K562 (cell line): Measurements from ENCODE around the gene MB21D2. TPM values are rescaled to one million over a fixed set of nuclear protein-coding genes. Genes with fewer than 3 reads are reported as not detected.

Source experiments
- ATAC-seq: fragments of 200-7000 bp; cut with Tn5 transposase; 3 replicates; pipeline ENCODE4 v1.9.1; 2020; ENCODE audit warnings: moderate library complexity
- BruUV-seq: library from RNA; stranded (reverse); fragments of 400-500 nt; replicated peaks from 2 replicates; lab custom pipeline; 2021; lab: Mats Ljungman, UMichigan
- CTCF ChIA-PET: fragments of 300-600 bp; formaldehyde crosslinking; extraction: SDS; loops from one replicate; lab custom pipeline; 2021; ENCODE audit warnings: low intra/inter-chr PET ratio; lab: Yijun Ruan, JAX
- POLR2A ChIA-PET: fragments of 300-600, 350-650 bp; sonication (Branson Sonifier 250); formaldehyde crosslinking; extraction: SDS; loops from one replicate; lab custom pipeline; 2021; ENCODE audit warnings: antibody characterized with exemption, inconsistent platforms; lab: Yijun Ruan, JAX
- DNase-seq, 4 experiments: peaks; one replicate each; pipeline versions ENCODE4 v3.0.0 to v3.0.0-alpha.2; 2011 to 2018; ENCODE audit warnings: low spot score in 3 of 4, mixed read lengths in 3 of 4; ENCODE audit errors: extremely low read depth in 1 of 4
- FAIRE-seq: peaks from 2 replicates; lab custom pipeline; 2011; peaks lifted over from hg19 to GRCh38; lab: Jason Lieb, UNC
- H2AFZ ChIP-seq: 2 replicates; pipeline ENCODE4 v1.6.0; 2011; ENCODE audit warnings: low read depth, low read length, control low read depth, inconsistent platforms
- H3K27ac ChIP-seq: fragments of 200-600 bp; 3 replicates; pipeline ENCODE4 v1.8.0; 2011; ENCODE audit warnings: low read depth, mild to moderate bottlenecking, control low read depth, inconsistent platforms, low read length, moderate library complexity, mixed read lengths; ENCODE audit errors: extremely low read depth
- H3K27me3 ChIP-seq, 2 experiments: fragments of 300-600 bp in 1 of 2; 2 replicates in 1 of 2; 3 replicates in 1 of 2; pipeline versions ENCODE4 v1.6.0 to v1.8.0; 2011; ENCODE audit warnings: inconsistent platforms in 2 of 2, low read length in 2 of 2, mild to moderate bottlenecking in 1 of 2, mixed read lengths in 1 of 2, moderate library complexity in 1 of 2; ENCODE audit not compliant: control insufficient read depth in 2 of 2, insufficient read depth in 2 of 2
- H3K36me3 ChIP-seq: fragments of 300-600 bp; 3 replicates; pipeline ENCODE4 v1.8.0; 2011; ENCODE audit warnings: mild to moderate bottlenecking, low read length, inconsistent platforms; ENCODE audit not compliant: control insufficient read depth, insufficient read depth
- H3K4me1 ChIP-seq, 2 experiments: fragments of 200-600 bp in 1 of 2; replicated peaks in 1 of 2; 2 replicates in 1 of 2; 3 replicates in 1 of 2; pipeline versions ENCODE4 v1.5.1 to v1.8.0; 2011; ENCODE audit warnings: inconsistent platforms in 2 of 2, low read length in 2 of 2, mild to moderate bottlenecking in 1 of 2, mixed read lengths in 1 of 2, moderate library complexity in 1 of 2; ENCODE audit not compliant: control insufficient read depth in 2 of 2, insufficient read depth in 2 of 2
- H3K4me2 ChIP-seq: 2 replicates; pipeline ENCODE4 v1.6.1; 2011; ENCODE audit warnings: low read length, control low read depth, inconsistent platforms, mixed read lengths; ENCODE audit not compliant: insufficient read depth
- H3K4me3 ChIP-seq: fragments of 200-600 bp; sonication (generic), shearing (Covaris generic); 2 replicates; pipeline ENCODE4 v1.5.1; 2016; ENCODE audit warnings: control low read depth, inconsistent platforms
- H3K79me2 ChIP-seq: fragments of 200-600 bp; 3 replicates; pipeline ENCODE4 v1.8.0; 2011; ENCODE audit warnings: low read length, inconsistent platforms; ENCODE audit not compliant: control insufficient read depth, insufficient read depth
- H3K9ac ChIP-seq, 2 experiments: 2 replicates each; pipeline versions ENCODE4 v1.6.0 to v1.6.1; 2011; ENCODE audit warnings: low read depth in 2 of 2, low read length in 2 of 2, control low read depth in 1 of 2, inconsistent platforms in 1 of 2, mild to moderate bottlenecking in 1 of 2, mixed read lengths in 1 of 2; ENCODE audit not compliant: insufficient read depth in 1 of 2
- H3K9me1 ChIP-seq: one replicate; pipeline ENCODE4 v1.6.0; 2011; ENCODE audit warnings: inconsistent platforms, mild to moderate bottlenecking, low read length, moderate library complexity; ENCODE audit not compliant: control insufficient read depth, insufficient read depth
- H3K9me3 ChIP-seq: replicated peaks from 2 replicates; pipeline ENCODE4 v1.5.1; 2011; ENCODE audit warnings: low read depth, low read length, inconsistent platforms; ENCODE audit not compliant: control insufficient read depth, insufficient read depth
- H4K20me1 ChIP-seq: replicated peaks from 2 replicates; pipeline ENCODE4 v1.6.1; 2011; ENCODE audit warnings: low read length, inconsistent platforms, mixed read lengths; ENCODE audit not compliant: control insufficient read depth, insufficient read depth
- FOXJ3 ChIP-seq: sonication (generic); formaldehyde crosslinking; IDR thresholded peaks from 2 replicates; pipeline ENCODE4 v1.4.0; 2020; ENCODE audit warnings: mild to moderate bottlenecking, missing genetic modification reagents
- MYNN ChIP-seq, 2 experiments: sonication (generic); formaldehyde crosslinking in 1 of 2; IDR thresholded peaks; 2 replicates each; pipeline versions ENCODE4 v1.5.0 to v1.6.1; 2016 to 2020; ENCODE audit warnings: antibody characterized with exemption in 1 of 2, missing genetic modification reagents in 1 of 2
- NCOR1 ChIP-seq: fragments of 450-650 bp; IDR thresholded peaks from 2 replicates; pipeline ENCODE4 v1.6.1; 2016; ENCODE audit warnings: mild to moderate bottlenecking, moderate library complexity
- STAT5B ChIP-seq: fragments of 250-450 bp; sonication (Bioruptor Pico); IDR thresholded peaks from 2 replicates; pipeline ENCODE4 v1.8.0; 2021; ENCODE audit warnings: mild to moderate bottlenecking, inconsistent platforms
- ZBTB49 ChIP-seq: sonication (generic); formaldehyde crosslinking; IDR thresholded peaks from 2 replicates; pipeline ENCODE4 v1.8.0; 2022; ENCODE audit warnings: missing genetic modification reagents, mild to moderate bottlenecking, borderline replicate concordance
- ZNF280A ChIP-seq: fragments of 450-650 bp; IDR thresholded peaks from 2 replicates; pipeline ENCODE4 v1.6.1; 2018; ENCODE audit warnings: mild to moderate bottlenecking, low read depth; ENCODE audit not compliant: partially characterized antibody
- ZNF407 ChIP-seq: fragments of 450-650 bp; IDR thresholded peaks from 2 replicates; pipeline ENCODE4 v1.6.1; 2016; ENCODE audit warnings: low read depth
- ZNF766 ChIP-seq: fragments of 200-800 bp; sonication (Bioruptor generic); conservative IDR thresholded peaks from 2 replicates; pipeline ENCODE4 v1.6.1; 2016; ENCODE audit warnings: missing genetic modification characterization, missing compliant biosample characterization
- WGBS: fragments of 100-300 bp; shearing (Covaris generic); methylation state at CpG from one replicate; pipeline ENCODE4 v1.1.6; 2016; ENCODE audit warnings: low coverage, mixed read lengths; ENCODE audit not compliant: insufficient coverage; ENCODE audit errors: missing lambda C conversion rate; 5-methylcytosine and 5-hydroxymethylcytosine counted together
- in situ Hi-C: fragments of 300-500 bp; cut with MboI; formaldehyde crosslinking; loops from 4 replicates; pipeline ENCODE4 v1.15.0; 2018; ENCODE audit warnings: inconsistent platforms, mixed read lengths
- intact Hi-C: fragments of 100-400 bp; cut with micrococcal nuclease; formaldehyde crosslinking; loops from 2 replicates; pipeline ENCODE4 v1.14.2; 2022
- polyA plus RNA-seq, 8 experiments: library from polyadenylated mRNA; depleted of rRNA in 4 of 8; stranded (reverse) in 5 of 8; unstranded in 3 of 8; fragments of >200 nt; fragmentation: Nextera tagmentation in 2 of 8; fragmentation: Illumina TruSeq in 1 of 8; extraction: Ambion mirVana in 2 of 8; extraction: Trizol in 1 of 8; gene quantifications; 2 replicates each; pipeline versions ENCODE4 v1.2.1 to v1.2.3, GENCODE V29; 2011 to 2014; ENCODE audit warnings: inconsistent platforms in 1 of 8, missing spikeins in 1 of 8
- total RNA-seq, 7 experiments: library from RNA; depleted of rRNA in 6 of 7; stranded (reverse); fragments of >200 nt in 6 of 7; fragmentation: Illumina TruSeq in 2 of 7; extraction: Trizol in 2 of 7; gene quantifications; 2 replicates each; pipeline versions ENCODE4 v1.2.1 to v1.2.3, GENCODE V29; 2011 to 2021; ENCODE audit warnings: low replicate concordance in 1 of 7
- TF ChIP-seq, protein P1 (sequence below): fragments of 450-650 bp; conservative IDR thresholded peaks from 2 replicates; pipeline ENCODE4 v1.6.1; 2016; ENCODE audit warnings: missing genetic modification characterization, low read depth, mild to moderate bottlenecking, missing compliant biosample characterization, moderate library complexity

The MB21D2 gene
- total and polyA plus RNA-seq, 9 of the 15 experiments (the other 6 are each of a cell fraction or from before 2014, with no cell fraction given), result 0.01 TPM; not detected in 8

DNA sequence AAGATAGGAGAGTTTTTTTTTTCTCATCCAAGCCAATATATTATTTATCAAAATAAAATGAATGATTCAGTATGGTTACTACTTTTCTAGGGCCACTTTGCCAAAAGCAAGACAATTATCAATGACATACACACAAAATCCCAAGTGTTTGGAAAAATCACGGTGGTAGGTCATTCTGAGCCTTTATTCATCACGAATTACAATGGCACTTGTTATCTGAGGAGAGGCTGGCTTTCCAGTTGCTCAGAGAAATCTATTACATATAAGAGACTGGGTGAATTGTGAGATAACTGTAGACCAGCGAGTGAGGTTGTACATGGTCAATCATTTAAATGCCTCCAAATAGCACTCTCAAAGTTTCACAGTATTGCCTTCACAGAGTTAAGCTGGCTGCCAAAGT, 169.9 kb downstream of the MB21D2 start:
- ATAC-seq (no peak), FAIRE-seq (no peak), DNase-seq (no peak)
- Histone ChIP-seq H3K4me3 (no peak overlapping the region), H3K79me2 (no peaks in the 10 kb centered on the region), H4K20me1 (no peaks in the 10 kb centered on the region), H3K9ac (no peak overlapping the region), H3K9me3 (no peaks in the 10 kb centered on the region), H2AFZ (no peak overlapping the region), H3K9me1 (no peaks in the 10 kb centered on the region), H3K36me3 (no peaks in the 10 kb centered on the region), H3K27me3 (no peaks in the 10 kb centered on the region), H3K27ac (no peak overlapping the region), H3K4me2 (no peak overlapping the region), H3K4me1 (no peaks in the 10 kb centered on the region)
- 0% methylated on average over 3 of the region's 3 CpGs for WGBS
- in situ Hi-C loops (no loop called here), intact Hi-C loops (no loop called here)
- ChIA-PET POLR2A (no interaction called here), CTCF (no interaction called here)
- BruUV-seq, result no TSS peak
- TF ChIP-seq ZNF766 (CRISPR knock-in tag) (no peak), MYNN (IDR thresholded peaks at IDR 0.05) (no peak), MYNN (CRISPR knock-in tag; IDR thresholded peaks at IDR 0.05) (no peak), ZBTB49 (no peak), STAT5B (CRISPR knock-in tag) (no peak), ZNF407 (no peak), ZNF280A (no peak), FOXJ3 (no peak), NCOR1 (no peak)
- TF ChIP-seq, protein P1, sequence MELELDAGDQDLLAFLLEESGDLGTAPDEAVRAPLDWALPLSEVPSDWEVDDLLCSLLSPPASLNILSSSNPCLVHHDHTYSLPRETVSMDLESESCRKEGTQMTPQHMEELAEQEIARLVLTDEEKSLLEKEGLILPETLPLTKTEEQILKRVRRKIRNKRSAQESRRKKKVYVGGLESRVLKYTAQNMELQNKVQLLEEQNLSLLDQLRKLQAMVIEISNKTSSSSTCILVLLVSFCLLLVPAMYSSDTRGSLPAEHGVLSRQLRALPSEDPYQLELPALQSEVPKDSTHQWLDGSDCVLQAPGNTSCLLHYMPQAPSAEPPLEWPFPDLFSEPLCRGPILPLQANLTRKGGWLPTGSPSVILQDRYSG (tag), result no peak
